Measurements from ENCODE around the gene MKLN1.

The MKLN1 gene

DNA sequence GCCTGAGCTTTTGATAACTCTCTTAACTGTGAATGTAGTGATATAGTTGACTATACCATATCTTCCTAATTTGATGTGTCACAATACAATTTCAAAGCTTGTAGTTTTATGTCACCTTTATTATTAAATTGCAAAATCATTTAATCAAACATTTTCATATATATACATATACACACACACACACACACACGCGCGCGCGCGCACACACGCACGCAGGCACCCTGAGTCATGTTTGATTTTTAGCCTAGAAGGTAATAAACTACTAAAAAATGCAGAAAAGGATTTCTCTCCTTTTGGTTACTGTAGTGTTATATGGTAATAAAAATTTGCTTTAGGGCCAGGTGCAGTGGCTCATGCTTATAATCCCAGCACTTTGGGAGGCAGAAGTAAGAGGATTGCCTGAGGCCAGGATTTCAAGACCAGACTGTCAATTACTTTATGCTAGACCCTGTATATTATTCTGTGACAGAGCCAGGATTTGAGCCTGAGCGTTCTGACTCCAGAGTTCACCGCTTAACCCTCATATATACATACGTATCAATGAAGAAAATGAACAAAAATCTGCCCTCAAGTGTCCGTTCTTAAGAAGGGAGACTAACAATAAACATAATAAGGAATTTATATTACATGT, 139.2 kb downstream of the MKLN1 start:
- DNase-seq (ENCODE audit: low spot score): no peak

GRCh38 chr7:131467788-131468187, 140.1 kb downstream of the MKLN1 start:
- no peak for DNase-seq (ENCODE audit: low spot score)

GRCh38 chr7:131471250-131472004, 143.8 kb downstream of the MKLN1 start:
- DNase-seq (ENCODE audit: low spot score): no peak

DNA sequence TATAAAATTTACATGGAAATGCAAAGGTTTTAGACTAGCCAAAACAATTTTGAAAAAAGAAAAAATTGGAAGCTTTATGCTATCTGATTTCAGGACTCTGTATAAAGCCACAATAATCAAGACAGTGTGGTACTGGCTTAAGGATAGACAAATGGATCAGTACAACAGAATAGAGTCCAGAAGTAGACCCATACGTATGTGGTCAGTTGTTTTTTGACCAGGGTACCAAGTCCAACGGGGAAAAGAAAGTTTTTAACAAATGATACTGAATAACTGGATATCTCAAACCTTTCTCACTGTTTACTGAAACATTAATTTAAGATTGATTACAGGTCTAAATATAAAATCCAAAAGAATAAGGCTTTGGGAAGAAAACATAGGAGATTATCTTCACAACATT, 149.1 kb downstream of the MKLN1 start:
- DNase-seq (ENCODE audit: low spot score): no peak

DNA sequence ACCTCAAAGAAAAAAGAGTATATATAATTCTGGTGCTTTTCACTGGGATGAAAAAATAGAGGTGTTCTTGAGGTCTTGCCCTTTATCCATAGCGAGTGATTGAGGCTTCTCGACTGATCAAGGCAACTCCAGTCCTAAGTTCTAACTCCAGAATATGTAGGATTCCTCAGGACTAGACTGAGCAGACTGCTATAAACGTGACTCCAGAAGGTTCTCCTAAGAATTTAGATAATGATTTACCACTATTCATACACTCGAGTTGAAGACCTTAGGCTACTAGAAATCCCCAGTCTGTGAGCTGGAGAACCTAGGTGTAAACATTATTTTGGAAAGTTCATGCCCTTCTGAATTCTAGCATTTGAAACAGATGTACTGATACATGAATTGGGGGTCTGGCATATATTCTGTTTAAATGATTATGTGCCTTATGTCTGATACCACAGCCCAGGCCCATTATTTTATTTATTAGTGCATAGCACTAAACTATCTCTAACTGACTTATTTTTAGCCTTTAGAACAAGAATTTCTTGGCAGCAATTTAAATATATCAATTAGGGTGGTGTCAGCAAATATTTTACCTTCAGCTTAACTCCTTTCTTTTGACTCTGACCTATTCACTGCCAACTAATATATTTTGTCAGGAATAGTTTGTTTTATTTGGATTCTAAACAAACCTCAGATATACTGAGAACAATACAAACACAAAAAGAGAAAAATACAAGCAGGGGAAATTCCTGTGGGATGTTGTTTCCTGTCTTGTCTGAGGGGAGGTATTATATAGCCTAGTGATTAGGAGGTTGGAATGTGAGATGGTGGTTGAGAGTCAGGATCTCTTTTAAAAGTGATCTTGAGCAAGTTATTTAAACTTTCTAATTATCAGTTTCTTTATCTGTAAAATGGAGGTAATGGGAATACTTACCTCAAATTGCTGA, 153.0 kb downstream of the MKLN1 start:
- DNase-seq (ENCODE audit: low spot score): no peak

DNA sequence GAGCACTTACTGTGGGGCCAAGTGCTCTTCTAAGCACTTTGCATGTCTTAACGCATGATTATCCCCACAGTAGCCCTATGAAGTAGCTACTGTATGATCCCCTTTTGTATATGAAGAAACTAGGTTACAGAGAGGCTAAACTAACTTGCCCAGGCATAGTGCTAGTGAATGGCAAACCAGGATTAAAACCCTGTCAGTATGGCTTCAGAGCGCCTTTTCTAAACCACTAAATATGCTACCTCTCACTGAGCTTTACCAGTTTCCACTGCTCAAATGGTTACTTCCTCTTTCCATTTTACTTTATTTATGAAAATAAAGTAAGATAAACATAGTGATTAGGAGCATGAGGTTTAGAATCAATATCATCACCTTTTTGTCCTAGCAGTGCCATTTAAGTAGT, 155.1 kb downstream of the MKLN1 start:
- DNase-seq (ENCODE audit: low spot score): no peak

- DNase-seq (ENCODE audit: low spot score): no peak
Measured at GRCh38 chr7:131483586-131483985, 155.9 kb downstream of the MKLN1 start.

GRCh38 chr7:131486346-131486745, 158.7 kb downstream of the MKLN1 start:
- no peak for DNase-seq (ENCODE audit: low spot score)

- no peak for DNase-seq (ENCODE audit: low spot score)
Measured at GRCh38 chr7:131487217-131487616, 159.5 kb downstream of the MKLN1 start.

- no peak for DNase-seq (ENCODE audit: low spot score)
Measured at GRCh38 chr7:131488361-131488760, 160.7 kb downstream of the MKLN1 start.

DNA sequence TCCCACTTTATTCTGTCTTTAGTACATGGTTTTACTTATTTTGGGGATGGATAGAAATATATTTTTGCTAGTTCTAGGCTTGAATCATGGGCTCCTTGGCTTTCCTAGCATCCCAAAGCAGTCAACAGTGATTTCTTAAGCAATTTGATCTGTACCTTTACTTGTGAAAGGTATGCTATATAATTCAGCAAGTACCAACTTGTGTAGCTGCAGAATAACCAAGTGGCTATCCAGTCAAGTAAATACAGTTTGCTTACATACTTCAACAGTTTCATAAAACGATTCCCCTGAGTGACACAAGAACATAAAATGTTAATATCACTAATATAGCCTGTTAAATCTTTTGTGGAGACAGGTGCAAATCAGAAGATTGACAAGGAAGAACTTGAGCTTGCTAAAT, 161.5 kb downstream of the MKLN1 start:
- DNase-seq (ENCODE audit: low spot score): no peak

DNA sequence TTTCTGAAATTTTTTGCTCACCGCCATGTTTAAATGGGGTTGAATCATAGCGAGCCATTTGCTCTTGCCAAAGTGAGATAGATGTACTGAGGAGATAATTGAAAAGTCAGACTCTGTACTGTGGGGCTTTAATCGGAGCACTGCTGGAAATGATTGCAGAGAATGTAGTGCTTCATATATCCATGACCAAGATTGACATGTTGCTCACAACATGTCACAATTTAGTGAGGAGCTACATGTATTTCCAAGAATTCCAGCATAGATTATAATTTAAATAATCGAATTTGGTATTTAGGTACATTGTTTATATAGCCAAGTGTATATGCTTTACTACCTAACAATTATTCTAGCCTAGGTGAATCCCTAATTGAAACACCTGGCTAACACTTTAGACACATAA, 162.2 kb downstream of the MKLN1 start:
- DNase-seq (ENCODE audit: low spot score): no peak

- no peak for DNase-seq (ENCODE audit: low spot score)
Measured at GRCh38 chr7:131493081-131493480, 165.4 kb downstream of the MKLN1 start.

DNA sequence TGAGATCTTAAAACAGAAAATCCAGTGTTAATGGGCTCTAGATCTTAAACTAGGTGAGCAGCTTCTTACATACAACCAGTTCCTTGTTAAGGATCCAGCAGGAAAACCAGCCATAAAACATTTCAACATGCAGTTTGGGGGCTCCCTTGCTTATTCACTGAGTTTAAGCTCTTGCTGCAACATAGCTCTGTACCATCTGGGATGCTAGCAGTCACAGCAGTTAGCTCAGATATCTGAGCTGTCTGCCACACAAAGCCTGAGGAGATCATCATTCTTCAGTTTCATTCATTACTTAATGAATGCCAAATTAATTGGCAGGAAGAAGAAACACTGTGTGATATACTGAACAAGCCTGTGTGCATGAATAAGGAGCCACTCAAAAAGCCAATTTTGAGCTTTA, 165.9 kb downstream of the MKLN1 start:
- no peak for DNase-seq (ENCODE audit: low spot score)

GRCh38 chr7:131494182-131494581, 166.5 kb downstream of the MKLN1 start:
- DNase-seq (ENCODE audit: low spot score): no peak

GRCh38 chr7:131495669-131496498, 168.2 kb downstream of the MKLN1 start:
- no peak for DNase-seq (ENCODE audit: low spot score)

DNA sequence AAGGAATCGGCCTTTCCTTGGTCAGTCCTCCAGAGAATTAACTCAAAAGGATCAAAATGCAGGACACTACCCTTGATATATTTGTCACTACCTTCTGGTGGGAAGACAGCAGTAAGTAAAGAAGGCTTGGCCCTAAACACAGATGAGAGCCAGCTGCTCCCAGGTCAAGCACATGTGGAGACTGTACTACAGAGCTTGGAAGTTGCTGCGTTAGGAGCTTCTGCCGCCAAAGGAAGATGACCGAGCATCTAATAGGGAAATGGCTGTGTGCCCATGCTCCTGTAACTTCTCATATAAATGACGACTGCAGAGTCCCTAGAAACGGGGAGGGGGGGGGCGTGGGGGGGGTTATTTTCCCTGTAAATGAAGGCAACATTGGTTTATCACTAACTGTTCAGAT, 169.8 kb downstream of the MKLN1 start:
- no peak for DNase-seq (ENCODE audit: low spot score)

DNA sequence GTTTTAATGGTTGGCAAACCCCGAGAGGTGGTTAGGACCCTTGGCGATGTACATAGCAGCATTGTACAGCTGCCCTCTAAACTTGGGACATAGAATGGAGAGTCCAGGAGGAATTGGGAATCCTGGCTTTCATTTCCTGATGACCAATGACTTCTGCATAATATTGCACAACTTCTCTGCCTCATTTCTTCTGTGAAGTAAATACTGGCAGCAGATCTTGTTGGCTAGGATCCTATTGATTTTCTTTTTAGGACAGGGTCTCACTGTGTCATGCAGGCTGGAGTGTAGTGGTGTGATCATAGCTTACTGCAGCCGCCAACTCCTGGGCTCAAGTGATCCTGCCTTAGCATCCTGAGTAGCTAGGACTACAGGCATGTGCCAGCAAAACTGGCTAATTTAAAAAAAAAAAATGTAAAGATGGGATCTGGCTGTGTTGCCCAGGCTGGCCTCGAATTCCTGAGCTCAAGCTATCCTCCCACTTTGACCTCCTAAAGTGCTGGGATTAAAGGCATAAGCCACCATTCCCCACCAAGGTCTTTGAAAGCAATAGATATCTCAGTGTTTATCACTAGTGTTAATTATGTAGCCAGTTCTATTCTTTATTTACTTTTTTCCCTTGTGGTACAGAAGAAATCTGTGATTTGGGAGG, 170.7 kb downstream of the MKLN1 start:
- no peak for DNase-seq (ENCODE audit: low spot score)

- no peak for DNase-seq (ENCODE audit: low spot score)
Measured at GRCh38 chr7:131499801-131500200, 172.1 kb downstream of the MKLN1 start.

DNA sequence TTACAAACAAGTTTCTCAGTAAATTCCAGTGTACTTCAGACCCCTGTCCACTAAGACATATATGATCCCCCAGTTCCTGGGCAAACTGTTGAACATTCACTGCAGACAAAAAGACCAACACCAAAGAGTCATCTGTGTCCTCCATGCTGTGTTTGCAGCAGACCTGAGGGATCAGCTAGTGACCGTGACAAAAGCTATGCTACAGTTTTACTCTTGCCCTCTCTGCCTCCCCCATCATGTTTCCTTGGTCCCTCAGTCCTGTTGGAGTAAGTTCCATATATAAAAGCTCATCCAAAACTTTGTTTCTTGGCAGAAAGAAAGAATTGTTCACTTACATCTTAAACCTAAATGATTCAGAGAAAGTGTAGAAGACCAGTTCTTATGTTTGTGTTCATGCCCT, 172.7 kb downstream of the MKLN1 start:
- no peak for DNase-seq (ENCODE audit: low spot score)

GRCh38 chr7:131501422-131501821, 173.7 kb downstream of the MKLN1 start:
- no peak for DNase-seq (ENCODE audit: low spot score)
